H9 (cell line): ENCODE measurements around the gene RAB19. TPM values are rescaled to one million over a fixed set of nuclear protein-coding genes. Genes with fewer than 3 reads are reported as not detected.

Experiments used
- DNase-seq: peaks from one replicate; pipeline ENCODE4 v3.0.0-alpha.2; 2017
- H2AFZ ChIP-seq: one replicate; pipeline ENCODE4 v1.6.1; 2013; ENCODE audit warnings: mild to moderate bottlenecking, low read length, control low read depth, moderate library complexity
- H2AK5ac ChIP-seq: 2 replicates; pipeline ENCODE4 v1.6.1; 2013; ENCODE audit warnings: low read length, control low read depth, mixed read lengths; ENCODE audit not compliant: insufficient read length
- H2BK120ac ChIP-seq: one replicate; pipeline ENCODE4 v1.6.1; 2013; ENCODE audit warnings: low read depth, mild to moderate bottlenecking, low read length, control low read depth, inconsistent platforms; ENCODE audit not compliant: poor library complexity, severe bottlenecking
- H2BK12ac ChIP-seq: 2 replicates; pipeline ENCODE4 v1.6.1; 2013; ENCODE audit warnings: low read length, control low read depth, mixed read lengths, low read depth; ENCODE audit not compliant: insufficient read length
- H2BK15ac ChIP-seq: 2 replicates; pipeline ENCODE4 v1.6.1; 2013; ENCODE audit warnings: low read depth, low read length, control low read depth
- H2BK20ac ChIP-seq: one replicate; pipeline ENCODE4 v1.6.1; 2013; ENCODE audit warnings: low read depth, mild to moderate bottlenecking, low read length, control low read depth, inconsistent platforms; ENCODE audit not compliant: poor library complexity, severe bottlenecking
- H2BK5ac ChIP-seq: 2 replicates; pipeline ENCODE4 v1.6.1; 2013; ENCODE audit warnings: low read length, control low read depth, mixed read lengths; ENCODE audit not compliant: insufficient read length
- H3K14ac ChIP-seq: 2 replicates; pipeline ENCODE4 v1.6.1; 2013; ENCODE audit warnings: low read length, control low read depth; ENCODE audit not compliant: insufficient read depth
- H3K18ac ChIP-seq: 2 replicates; pipeline ENCODE4 v1.6.1; 2013; ENCODE audit warnings: low read depth, mild to moderate bottlenecking, mixed read lengths, low read length, control low read depth; ENCODE audit not compliant: insufficient read length
- H3K23ac ChIP-seq: 2 replicates; pipeline ENCODE4 v1.6.1; 2013; ENCODE audit warnings: low read length, control low read depth, mixed read lengths, low read depth; ENCODE audit not compliant: insufficient read length
- H3K23me2 ChIP-seq: 2 replicates; pipeline ENCODE4 v1.6.1; 2013; ENCODE audit warnings: low read depth, mild to moderate bottlenecking, mixed read lengths, low read length, control low read depth; ENCODE audit not compliant: insufficient read length, poor library complexity, severe bottlenecking
- H3K27ac ChIP-seq: 2 replicates; pipeline ENCODE4 v1.5.1; 2013; ENCODE audit warnings: low read length, control low read depth, mixed read lengths, low read depth; ENCODE audit not compliant: insufficient read length
- H3K27me3 ChIP-seq: 2 replicates; pipeline ENCODE4 v1.6.1; 2013; ENCODE audit warnings: low read length, control low read depth, inconsistent platforms; ENCODE audit not compliant: insufficient read depth
- H3K4ac ChIP-seq: 2 replicates; pipeline ENCODE4 v1.6.1; 2013; ENCODE audit warnings: low read depth, mild to moderate bottlenecking, control low read depth, inconsistent platforms, low read length, moderate library complexity
- H3K4me1 ChIP-seq: 2 replicates; pipeline ENCODE4 v1.6.1; 2013; ENCODE audit warnings: low read length, control low read depth, inconsistent platforms; ENCODE audit not compliant: insufficient read depth
- H3K4me2 ChIP-seq: 2 replicates; pipeline ENCODE4 v1.6.1; 2013; ENCODE audit warnings: low read length, control low read depth, mixed read lengths; ENCODE audit not compliant: insufficient read length, insufficient read depth
- H3K56ac ChIP-seq: 2 replicates; pipeline ENCODE4 v1.6.1; 2013; ENCODE audit warnings: low read depth, mild to moderate bottlenecking, mixed read lengths, low read length, control low read depth; ENCODE audit not compliant: insufficient read length
- H3K79me1 ChIP-seq: 2 replicates; pipeline ENCODE4 v1.6.1; 2013; ENCODE audit warnings: low read depth, mild to moderate bottlenecking, moderate library complexity, low read length, control low read depth, inconsistent platforms; ENCODE audit not compliant: insufficient read depth, poor library complexity, severe bottlenecking
- H3K79me2 ChIP-seq: 2 replicates; pipeline ENCODE4 v1.6.1; 2013; ENCODE audit warnings: low read length, control low read depth, inconsistent platforms; ENCODE audit not compliant: insufficient read depth
- H3K9ac ChIP-seq: 2 replicates; pipeline ENCODE4 v1.6.1; 2013; ENCODE audit warnings: low read length, control low read depth, mixed read lengths; ENCODE audit not compliant: insufficient read length; ENCODE audit errors: extremely low read depth
- H3K9me3 ChIP-seq: one replicate; pipeline ENCODE4 v1.6.1; 2013; ENCODE audit warnings: low read depth, low read length, inconsistent platforms; ENCODE audit not compliant: control insufficient read depth
- H3T11ph ChIP-seq: one replicate; pipeline ENCODE4 v1.6.1; 2013; ENCODE audit warnings: mild to moderate bottlenecking, low read length, control low read depth, inconsistent platforms
- H4K20me1 ChIP-seq: one replicate; pipeline ENCODE4 v1.6.1; 2013; ENCODE audit not compliant: control insufficient read depth, insufficient read length, insufficient read depth
- H4K5ac ChIP-seq: 2 replicates; pipeline ENCODE4 v1.6.1; 2013; ENCODE audit warnings: low read depth, mild to moderate bottlenecking, mixed read lengths, low read length, control low read depth; ENCODE audit not compliant: insufficient read length
- H4K8ac ChIP-seq: replicated peaks from 2 replicates; pipeline ENCODE4 v1.6.1; 2013; ENCODE audit warnings: low read length, control low read depth, mixed read lengths, low read depth; ENCODE audit not compliant: insufficient read length
- H4K91ac ChIP-seq: 2 replicates; pipeline ENCODE4 v1.6.1; 2013; ENCODE audit warnings: low read depth, mild to moderate bottlenecking, moderate library complexity, mixed read lengths, low read length, control low read depth; ENCODE audit not compliant: insufficient read length
- H3K27ac Mint-ChIP-seq, 3 experiments: 2 replicates in 2 of 3; 3 replicates in 1 of 3; pipeline ENCODE4 v1.8.0; 2020 to 2021; ENCODE audit warnings: mixed read lengths in 3 of 3, mild to moderate bottlenecking in 1 of 3, moderate library complexity in 1 of 3
- H3K27me3 Mint-ChIP-seq: 2 replicates; pipeline ENCODE4 v1.8.0; 2021; ENCODE audit warnings: low read depth, mild to moderate bottlenecking, moderate library complexity, mixed read lengths
- H3K36me3 Mint-ChIP-seq, 3 experiments: 2 replicates in 2 of 3; 3 replicates in 1 of 3; pipeline ENCODE4 v1.8.0; 2020 to 2021; ENCODE audit warnings: low read depth in 3 of 3, mixed read lengths in 3 of 3; ENCODE audit not compliant: insufficient read depth in 1 of 3
- H3K4me1 Mint-ChIP-seq, 2 experiments: 2 replicates each; pipeline ENCODE4 v1.8.0; 2020; ENCODE audit warnings: mixed read lengths in 2 of 2
- H3K4me3 Mint-ChIP-seq, 2 experiments: 2 replicates in 1 of 2; 3 replicates in 1 of 2; pipeline ENCODE4 v1.8.0; 2020 to 2021; ENCODE audit warnings: mild to moderate bottlenecking in 2 of 2, mixed read lengths in 2 of 2, moderate library complexity in 1 of 2
- H3K9me3 Mint-ChIP-seq, 2 experiments: 2 replicates in 1 of 2; 3 replicates in 1 of 2; pipeline ENCODE4 v1.8.0; 2020; ENCODE audit warnings: mild to moderate bottlenecking in 2 of 2, mixed read lengths in 2 of 2, moderate library complexity in 1 of 2
- CTCF ChIP-seq: fragments of 200-600 bp; sonication (generic); conservative IDR thresholded peaks from 3 replicates; pipeline ENCODE4 v1.8.0; 2021; ENCODE audit warnings: antibody characterized with exemption, mild to moderate bottlenecking
- WGBS: extraction: QIAGEN DNeasy Blood & Tissue Kit; methylation state at CpG from one replicate; pipeline ENCODE4 v1.1.7; 2013; ENCODE audit warnings: missing lambda C conversion rate, low lambda C conversion rate, mixed read lengths; ENCODE audit not compliant: insufficient read length; ENCODE audit errors: extremely low coverage; 5-methylcytosine and 5-hydroxymethylcytosine counted together
- total RNA-seq: library from RNA; stranded (reverse); gene quantifications from 2 replicates; pipeline ENCODE4 v1.2.1, GENCODE V29; 2021

Gene RAB19
- total RNA-seq, 1 experiment from 2014 or later, result 15.1 TPM

GRCh38 chr7:140358024-140358411, 45.8 kb upstream of the RAB19 start:
- H3K27me3 ChIP-seq, result no peaks in the 10 kb centered on the region
- H3K79me2 ChIP-seq, result no peaks in the 10 kb centered on the region
- no peak overlapping the region for H3K14ac ChIP-seq
- no peak overlapping the region for H4K5ac ChIP-seq
- no peak overlapping the region for H2BK5ac ChIP-seq
- no peaks in the 10 kb centered on the region for H3K9me3 ChIP-seq
- WGBS, result no CpG with 5 or more reads among the region's 3 CpGs
- H4K20me1 ChIP-seq, result no peaks in the 10 kb centered on the region
- H2AK5ac ChIP-seq, result no peak overlapping the region
- Mint-ChIP-seq H3K4me3 (no peak overlapping the region), H3K9me3 (peaks cover 4 to 6% of the 10 kb centered on the region in 2 experiments; a peak in 4 of 5 replicates), H3K36me3 (peaks cover 34 to 71% (median 64%) of the 10 kb centered on the region in 3 experiments), H3K27me3 (no peaks in the 10 kb centered on the region), H3K27ac (no peak overlapping the region), H3K4me1 (no peaks in the 10 kb centered on the region)
- H3T11ph ChIP-seq, result no peak overlapping the region
- no peak overlapping the region for H2BK12ac ChIP-seq
- H3K18ac ChIP-seq, result no peak overlapping the region
- no peak for DNase-seq
- no peak overlapping the region for H3K56ac ChIP-seq
- H4K91ac ChIP-seq, result no peak overlapping the region
- H4K8ac ChIP-seq, result no peak overlapping the region
- no peak for TF ChIP-seq CTCF
- no peak overlapping the region for H2BK20ac ChIP-seq
- no peak overlapping the region for H2BK120ac ChIP-seq
- no peak overlapping the region for H3K27ac ChIP-seq
- no peaks in the 10 kb centered on the region for H3K79me1 ChIP-seq
- H3K23me2 ChIP-seq, result no peaks in the 10 kb centered on the region
- H2AFZ ChIP-seq, result no peak overlapping the region
- no peak overlapping the region for H2BK15ac ChIP-seq
- no peak overlapping the region for H3K4me2 ChIP-seq
- H3K9ac ChIP-seq, result no peak overlapping the region
- no peak overlapping the region for H3K23ac ChIP-seq
- H3K4ac ChIP-seq, result no peak overlapping the region
- no peaks in the 10 kb centered on the region for H3K4me1 ChIP-seq
